HepG2 (cell line): Measurements from ENCODE around the gene PTK7. TPM values are rescaled to one million over a fixed set of nuclear protein-coding genes. Genes with fewer than 3 reads are reported as not detected.

Experiments
- AKAP8 ChIP-seq: sonication (generic); formaldehyde crosslinking; IDR thresholded peaks from 2 replicates; pipeline ENCODE4 v1.5.1; 2020; ENCODE audit warnings: mild to moderate bottlenecking, missing genetic modification reagents
- ARID2 ChIP-seq: sonication (generic); formaldehyde crosslinking; IDR thresholded peaks from 2 replicates; pipeline ENCODE4 v1.8.1; 2022; ENCODE audit warnings: mild to moderate bottlenecking, missing genetic modification reagents, borderline replicate concordance
- FOXA3 ChIP-seq: IDR thresholded peaks from 2 replicates; pipeline ENCODE4 v1.6.1; 2016; ENCODE audit warnings: missing genetic modification reagents, missing compliant biosample characterization
- GZF1 ChIP-seq: sonication (generic); formaldehyde crosslinking; IDR thresholded peaks from 2 replicates; pipeline ENCODE4 v1.5.1; 2020; ENCODE audit warnings: mild to moderate bottlenecking, missing genetic modification reagents
- KMT2A ChIP-seq: sonication (generic); formaldehyde crosslinking; IDR thresholded peaks from 2 replicates; pipeline ENCODE4 v1.4.0; 2020; ENCODE audit warnings: missing genetic modification reagents
- MTA3 ChIP-seq: sonication (generic); formaldehyde crosslinking; IDR thresholded peaks from 2 replicates; pipeline ENCODE4 v1.4.0; 2020; ENCODE audit warnings: missing genetic modification reagents
- MYC ChIP-seq: sonication (generic); formaldehyde crosslinking; IDR thresholded peaks from 2 replicates; pipeline ENCODE4 v1.9.0; 2021; ENCODE audit warnings: missing genetic modification reagents, borderline replicate concordance
- RFXANK ChIP-seq: IDR thresholded peaks from 2 replicates; pipeline ENCODE4 v1.6.1; 2016
- SIX4 ChIP-seq: sonication (generic); formaldehyde crosslinking; IDR thresholded peaks from 2 replicates; pipeline ENCODE4 v1.4.0; 2020; ENCODE audit warnings: missing genetic modification reagents
- SMC3 ChIP-seq: IDR thresholded peaks from 2 replicates; pipeline ENCODE4 v1.6.1; 2011; ENCODE audit warnings: low read length, improper control_type of control experiment
- SPEN ChIP-seq: sonication (generic); formaldehyde crosslinking; IDR thresholded peaks from 2 replicates; pipeline ENCODE4 v1.5.1; 2020; ENCODE audit warnings: low read depth, mild to moderate bottlenecking, missing genetic modification reagents
- XRCC5 ChIP-seq: fragments of 200-400 bp; formaldehyde crosslinking; optimal IDR thresholded peaks from 2 replicates; pipeline ENCODE3; 2017; ENCODE audit warnings: mild to moderate bottlenecking, low read length
- ZNF20 ChIP-seq: sonication (generic); formaldehyde crosslinking; IDR thresholded peaks from 2 replicates; pipeline ENCODE4 v1.4.0; 2020; ENCODE audit warnings: mild to moderate bottlenecking, moderate library complexity, missing genetic modification reagents
- ZNF256 ChIP-seq: sonication (generic); formaldehyde crosslinking; conservative IDR thresholded peaks from 2 replicates; pipeline ENCODE4 v1.4.0; 2020; ENCODE audit warnings: missing genetic modification reagents
- ZNF326 ChIP-seq: sonication (generic); formaldehyde crosslinking; IDR thresholded peaks from 2 replicates; pipeline ENCODE4 v1.4.0; 2020; ENCODE audit warnings: missing genetic modification reagents, borderline replicate concordance
- ZNF33B ChIP-seq: sonication (generic); formaldehyde crosslinking; IDR thresholded peaks from 2 replicates; pipeline ENCODE4 v1.5.1; 2020; ENCODE audit warnings: mild to moderate bottlenecking, missing genetic modification reagents
- ZNF350 ChIP-seq: sonication (generic); formaldehyde crosslinking; IDR thresholded peaks from 2 replicates; pipeline ENCODE4 v1.4.0; 2020; ENCODE audit warnings: mild to moderate bottlenecking, low read depth, missing genetic modification reagents, borderline replicate concordance
- ZNF496 ChIP-seq: sonication (generic); formaldehyde crosslinking; IDR thresholded peaks from 2 replicates; pipeline ENCODE4 v1.8.1; 2023; ENCODE audit warnings: mild to moderate bottlenecking, moderate library complexity, missing genetic modification reagents; ENCODE audit not compliant: insufficient replicate concordance
- ZNF570 ChIP-seq: sonication (generic); formaldehyde crosslinking; IDR thresholded peaks from 2 replicates; pipeline ENCODE4 v1.4.0; 2020; ENCODE audit warnings: mild to moderate bottlenecking, missing genetic modification reagents, borderline replicate concordance
- ZNF7 ChIP-seq: IDR thresholded peaks from 2 replicates; pipeline ENCODE4 v1.6.1; 2016; ENCODE audit warnings: missing biosample characterization, missing genetic modification reagents
- ZNF703 ChIP-seq: sonication (generic); formaldehyde crosslinking; IDR thresholded peaks from 2 replicates; pipeline ENCODE4 v1.5.1; 2020; ENCODE audit warnings: missing genetic modification reagents, mild to moderate bottlenecking, moderate library complexity, borderline replicate concordance
- ZNF816 ChIP-seq: sonication (generic); formaldehyde crosslinking; IDR thresholded peaks from 2 replicates; pipeline ENCODE4 v1.8.0; 2022; ENCODE audit warnings: missing genetic modification reagents, mild to moderate bottlenecking, borderline replicate concordance
- polyA plus RNA-seq, 8 experiments: library from polyadenylated mRNA; depleted of rRNA in 3 of 8; stranded (reverse) in 7 of 8; unstranded in 1 of 8; fragments of >200 nt; fragmentation: Illumina TruSeq in 4 of 8; extraction: Trizol in 4 of 8; gene quantifications; 2 replicates each; pipeline versions ENCODE4 v1.2.1 to v1.2.3, GENCODE V29; 2011 to 2016; ENCODE audit warnings: low read depth in 4 of 8, missing spikeins in 1 of 8, mixed read lengths in 1 of 8; ENCODE audit not compliant: insufficient read depth in 1 of 8
- total RNA-seq, 5 experiments: library from RNA; depleted of rRNA; stranded (reverse); fragments of >200 nt; fragmentation: Illumina TruSeq; extraction: Trizol; gene quantifications; 2 replicates each; pipeline ENCODE4 v1.2.3, GENCODE V29; 2016; ENCODE audit warnings: low read depth in 1 of 5
- TF ChIP-seq, protein P1 (sequence below): IDR thresholded peaks from 2 replicates; pipeline ENCODE4 v1.6.1; 2012; ENCODE audit warnings: low read depth, low read length, improper control_type of control experiment
- TF ChIP-seq, protein P2 (sequence below): sonication (generic); formaldehyde crosslinking; IDR thresholded peaks from 2 replicates; pipeline ENCODE4 v1.4.0; 2020; ENCODE audit warnings: missing genetic modification reagents, mild to moderate bottlenecking, borderline replicate concordance
- TF ChIP-seq, protein P3 (sequence below): sonication (generic); formaldehyde crosslinking; IDR thresholded peaks from 2 replicates; pipeline ENCODE4 v1.8.1; 2023; ENCODE audit warnings: missing genetic modification reagents, inconsistent platforms, borderline replicate concordance

Gene PTK7
- total and polyA plus RNA-seq, 2 of the 13 experiments (the other 11 are each of a cell fraction or from before 2014, with no cell fraction given), result 98.5 to 99.8 TPM

DNA sequence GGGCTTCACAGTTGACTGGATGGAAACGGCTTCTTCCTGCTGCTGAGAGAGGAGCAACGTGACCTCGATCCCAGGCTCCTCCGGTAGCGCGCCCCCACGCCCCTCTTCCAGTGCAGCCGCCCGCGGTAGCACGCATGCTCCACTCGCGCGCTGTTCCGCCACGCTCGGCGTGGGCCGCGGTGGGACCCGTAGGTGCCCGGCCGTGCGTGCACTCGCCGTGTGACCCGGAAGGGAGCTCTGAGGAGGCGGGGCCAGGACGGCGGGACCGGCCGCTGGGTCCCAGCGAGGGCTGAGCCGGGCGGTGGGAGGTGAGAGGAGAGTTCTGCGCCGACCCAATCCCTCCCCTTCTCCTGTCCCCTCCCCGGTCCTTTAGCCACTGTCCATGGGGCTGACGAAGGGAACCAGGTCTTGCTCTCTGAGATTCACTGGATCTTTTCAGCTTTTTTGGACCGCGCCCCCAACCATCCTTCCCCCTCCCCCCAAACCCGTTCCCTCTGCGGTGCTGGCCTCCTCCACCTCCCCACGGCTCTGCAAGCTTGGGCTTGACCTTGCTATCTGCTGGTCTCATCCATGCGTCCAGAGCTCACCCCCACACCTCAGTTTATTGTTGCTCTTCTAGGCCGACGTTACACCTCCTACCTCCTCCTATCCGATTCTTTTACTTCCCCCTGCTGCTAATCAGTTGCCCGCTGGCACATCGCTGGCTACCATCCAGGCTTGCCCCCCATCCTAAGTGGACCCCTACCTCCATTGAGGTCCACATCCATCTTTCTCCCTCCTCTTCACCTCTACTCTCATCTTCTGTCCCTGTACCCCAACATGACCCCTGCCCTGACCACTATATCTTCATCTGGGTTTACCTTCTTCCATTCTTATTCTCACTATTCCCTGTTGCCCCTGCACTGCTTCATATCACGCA, 106.1 kb downstream of the PTK7 start, which contains the start of gene CUL9 (continued):
- TF ChIP-seq, protein P1, sequence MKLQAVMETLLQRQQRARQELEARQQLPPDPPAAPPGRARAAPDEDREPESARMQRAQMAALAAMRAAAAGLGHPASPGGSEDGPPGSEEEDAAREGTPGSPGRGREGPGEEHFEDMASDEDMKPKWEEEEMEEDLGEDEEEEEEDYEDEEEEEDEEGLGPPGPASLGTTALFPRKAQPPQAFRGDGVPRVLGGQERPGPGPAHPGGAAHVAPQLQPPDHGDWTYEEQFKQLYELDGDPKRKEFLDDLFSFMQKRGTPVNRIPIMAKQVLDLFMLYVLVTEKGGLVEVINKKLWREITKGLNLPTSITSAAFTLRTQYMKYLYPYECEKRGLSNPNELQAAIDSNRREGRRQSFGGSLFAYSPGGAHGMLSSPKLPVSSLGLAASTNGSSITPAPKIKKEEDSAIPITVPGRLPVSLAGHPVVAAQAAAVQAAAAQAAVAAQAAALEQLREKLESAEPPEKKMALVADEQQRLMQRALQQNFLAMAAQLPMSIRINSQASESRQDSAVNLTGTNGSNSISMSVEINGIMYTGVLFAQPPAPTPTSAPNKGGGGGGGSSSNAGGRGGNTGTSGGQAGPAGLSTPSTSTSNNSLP, result no peak
- TF ChIP-seq SMC3, result no peak
- no peak for TF ChIP-seq ZNF816 (CRISPR knock-in tag)
- TF ChIP-seq ZNF326 (CRISPR knock-in tag), result peak; percentile 92; the same call in 1 of the 2 replicates
- peak; percentile 96 for TF ChIP-seq KMT2A (CRISPR knock-in tag)
- 0 out of 2 replicates have a peak, but pooled peaks have one; percentile 48 for TF ChIP-seq ZNF256
- TF ChIP-seq GZF1 (CRISPR knock-in tag), result peak; percentile 63; the same call in 1 of the 2 replicates
- no peak for TF ChIP-seq SIX4 (CRISPR knock-in tag)
- TF ChIP-seq MYC (CRISPR knock-in tag), result peak; percentile 96
- no peak for TF ChIP-seq ZNF33B (CRISPR knock-in tag)
- TF ChIP-seq ARID2 (CRISPR knock-in tag), result peak; percentile 57; the same call in 1 of the 2 replicates
- TF ChIP-seq, protein P2, sequence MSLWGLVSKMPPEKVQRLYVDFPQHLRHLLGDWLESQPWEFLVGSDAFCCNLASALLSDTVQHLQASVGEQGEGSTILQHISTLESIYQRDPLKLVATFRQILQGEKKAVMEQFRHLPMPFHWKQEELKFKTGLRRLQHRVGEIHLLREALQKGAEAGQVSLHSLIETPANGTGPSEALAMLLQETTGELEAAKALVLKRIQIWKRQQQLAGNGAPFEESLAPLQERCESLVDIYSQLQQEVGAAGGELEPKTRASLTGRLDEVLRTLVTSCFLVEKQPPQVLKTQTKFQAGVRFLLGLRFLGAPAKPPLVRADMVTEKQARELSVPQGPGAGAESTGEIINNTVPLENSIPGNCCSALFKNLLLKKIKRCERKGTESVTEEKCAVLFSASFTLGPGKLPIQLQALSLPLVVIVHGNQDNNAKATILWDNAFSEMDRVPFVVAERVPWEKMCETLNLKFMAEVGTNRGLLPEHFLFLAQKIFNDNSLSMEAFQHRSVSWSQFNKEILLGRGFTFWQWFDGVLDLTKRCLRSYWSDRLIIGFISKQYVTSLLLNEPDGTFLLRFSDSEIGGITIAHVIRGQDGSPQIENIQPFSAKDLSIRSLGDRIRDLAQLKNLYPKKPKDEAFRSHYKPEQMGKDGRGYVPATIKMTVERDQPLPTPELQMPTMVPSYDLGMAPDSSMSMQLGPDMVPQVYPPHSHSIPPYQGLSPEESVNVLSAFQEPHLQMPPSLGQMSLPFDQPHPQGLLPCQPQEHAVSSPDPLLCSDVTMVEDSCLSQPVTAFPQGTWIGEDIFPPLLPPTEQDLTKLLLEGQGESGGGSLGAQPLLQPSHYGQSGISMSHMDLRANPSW (CRISPR knock-in tag), result no peak; the same call in 1 of the 2 replicates
- TF ChIP-seq MTA3, result no peak
- no peak for TF ChIP-seq ZNF20 (CRISPR knock-in tag)
- TF ChIP-seq ZNF496 (CRISPR knock-in tag), result no peak
- TF ChIP-seq RFXANK (CRISPR knock-in tag), result no peak
- peak; percentile 68 for TF ChIP-seq FOXA3 (CRISPR knock-in tag)
- TF ChIP-seq ZNF703 (CRISPR knock-in tag), result no peak
- TF ChIP-seq ZNF7 (CRISPR knock-in tag), result no peak
- TF ChIP-seq, protein P3, sequence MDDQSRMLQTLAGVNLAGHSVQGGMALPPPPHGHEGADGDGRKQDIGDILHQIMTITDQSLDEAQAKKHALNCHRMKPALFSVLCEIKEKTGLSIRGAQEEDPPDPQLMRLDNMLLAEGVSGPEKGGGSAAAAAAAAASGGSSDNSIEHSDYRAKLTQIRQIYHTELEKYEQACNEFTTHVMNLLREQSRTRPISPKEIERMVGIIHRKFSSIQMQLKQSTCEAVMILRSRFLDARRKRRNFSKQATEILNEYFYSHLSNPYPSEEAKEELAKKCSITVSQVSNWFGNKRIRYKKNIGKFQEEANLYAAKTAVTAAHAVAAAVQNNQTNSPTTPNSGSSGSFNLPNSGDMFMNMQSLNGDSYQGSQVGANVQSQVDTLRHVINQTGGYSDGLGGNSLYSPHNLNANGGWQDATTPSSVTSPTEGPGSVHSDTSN (CRISPR knock-in tag), result no peak
- peak; percentile 94 for TF ChIP-seq XRCC5
- no peak for TF ChIP-seq ZNF570 (CRISPR knock-in tag)
- TF ChIP-seq AKAP8 (CRISPR knock-in tag), result peak; percentile 96
- TF ChIP-seq ZNF350, result peak; percentile 91
- TF ChIP-seq SPEN, result peak; percentile 99
